Lung (tissue), 12 donors: Measurements from ENCODE around the gene RBM20. TPM values are rescaled to one million over a fixed set of nuclear protein-coding genes. Genes with fewer than 3 reads are reported as not detected.

ENCODE experiments used
- ATAC-seq: fragments of 200-7000 bp; cut with Tn5 transposase; one replicate; pipeline ENCODE4 v1.9.1; 2020; ENCODE audit warnings: moderate number of reproducible peaks; ENCODE audit not compliant: insufficient read depth, low FRiP score
- DNase-seq, 3 donors: peaks; one replicate each; pipeline ENCODE4 v3.0.0-alpha.2; 2013 to 2017
- H3K27ac ChIP-seq, 2 donors: one replicate each; pipeline ENCODE4 v1.5.1; 2013; ENCODE audit warnings: mild to moderate bottlenecking in 2 of 2, moderate library complexity in 2 of 2, control low read depth in 1 of 2, inconsistent platforms in 1 of 2, low read depth in 1 of 2, low read length in 1 of 2
- H3K27me3 ChIP-seq, 3 donors: one replicate each; pipeline ENCODE4 v1.5.1; 2013; ENCODE audit warnings: low read length in 2 of 3; ENCODE audit not compliant: control insufficient read depth in 3 of 3, insufficient read depth in 3 of 3
- H3K36me3 ChIP-seq, 4 donors: one replicate each; pipeline ENCODE4 v1.5.1; 2013; ENCODE audit warnings: low read length in 4 of 4, mild to moderate bottlenecking in 1 of 4, moderate library complexity in 1 of 4; ENCODE audit not compliant: control insufficient read depth in 4 of 4, insufficient read depth in 4 of 4
- H3K4me1 ChIP-seq, 5 donors: one replicate each; pipeline ENCODE4 v1.5.1; 2013; ENCODE audit warnings: low read length in 5 of 5, mild to moderate bottlenecking in 2 of 5, moderate library complexity in 1 of 5; ENCODE audit not compliant: control insufficient read depth in 5 of 5, insufficient read depth in 5 of 5
- H3K4me3 ChIP-seq: one replicate; pipeline ENCODE4 v1.5.1; 2013; ENCODE audit warnings: mild to moderate bottlenecking, control low read depth, moderate library complexity
- H3K9ac ChIP-seq, 2 donors: one replicate each; pipeline ENCODE4 v1.5.1; 2013; ENCODE audit warnings: low read length in 2 of 2, control low read depth in 1 of 2; ENCODE audit not compliant: insufficient read depth in 1 of 2
- H3K9me3 ChIP-seq, 4 donors: one replicate each; pipeline ENCODE4 v1.5.1; 2013; ENCODE audit warnings: low read length in 3 of 4, mild to moderate bottlenecking in 1 of 4, moderate library complexity in 1 of 4; ENCODE audit not compliant: control insufficient read depth in 4 of 4, insufficient read depth in 3 of 4
- CTCF ChIP-seq: IDR thresholded peaks from 2 replicates; pipeline ENCODE4 v1.5.1; 2012; ENCODE audit warnings: mild to moderate bottlenecking; ENCODE audit errors: control extremely low read depth, extremely low read depth
- WGBS, 2 donors: extraction: QIAGEN DNeasy Blood & Tissue Kit; methylation state at CpG; one replicate each; pipeline ENCODE4 v1.1.7; 2013; 5-methylcytosine and 5-hydroxymethylcytosine counted together
- polyA plus RNA-seq, 2 donors: library from polyadenylated mRNA; stranded (reverse); fragments of 200-250 nt; gene quantifications; one replicate each; pipeline ENCODE4 v1.2.1, GENCODE V29; 2013
- total RNA-seq, 2 donors: library from RNA; depleted of rRNA in 1 of 2; stranded (reverse); fragments of >200 nt in 1 of 2; gene quantifications; one replicate each; pipeline ENCODE4 v1.2.1, GENCODE V29; 2014 to 2021
- donor health status: control.
- donor health status: control.
- donor health status: Bipolar disorder and iron deficiency.
- donor health status: healthy.
- donor health status: DM: yes; HTN: yes; CAD: no.

Gene RBM20
- total and polyA plus RNA-seq, 4 donors: 0.25 to 3.3 (median 0.66) TPM

GRCh38 chr10:110644598-110645462, 694 bp downstream of the RBM20 start:
- no peak for TF ChIP-seq CTCF
- Histone ChIP-seq H3K4me1 (peaks cover 0 to 14% (median 9%) of the 10 kb centered on the region in 5 donors), H3K27ac (peak overlapping the region in 1 of 2 donors; percentile 94), H3K36me3 (no peaks in the 10 kb centered on the region), H3K27me3 (peaks cover 4 to 77% (median 65%) of the 10 kb centered on the region in 3 donors), H3K9me3 (peaks cover 0 to 2% (median 0%) of the 10 kb centered on the region in 4 donors), H3K9ac (no peak overlapping the region), H3K4me3 (no peak overlapping the region)
- peak in 1 of 3 donors; percentile 23 for DNase-seq
- ATAC-seq: no peak
- WGBS, 2 donors: 22 to 30% methylated on average over 29 to 31 of the region's 31 CpGs

GRCh38 chr10:110646417-110647135, 2.4 kb downstream of the RBM20 start:
- peaks cover 0 to 16% (median 10%) of the 10 kb centered on the region in 5 donors for H3K4me1 ChIP-seq
- no peak overlapping the region for H3K4me3 ChIP-seq
- no peak for DNase-seq
- no peaks in the 10 kb centered on the region for H3K36me3 ChIP-seq
- 73 to 75% methylated on average over 13 of the region's 13 CpGs for WGBS, 2 donors
- peak overlapping the region in 1 of 2 donors; percentile 94 for H3K27ac ChIP-seq
- no peak overlapping the region for H3K9ac ChIP-seq
- no peak for TF ChIP-seq CTCF
- H3K27me3 ChIP-seq: peaks cover 4 to 80% (median 59%) of the 10 kb centered on the region in 3 donors
- peaks cover 0 to 3% (median 0%) of the 10 kb centered on the region in 4 donors for H3K9me3 ChIP-seq
- no peak for ATAC-seq

GRCh38 chr10:110647136-110647430, 2.9 kb downstream of the RBM20 start:
- no peak overlapping the region for H3K9ac ChIP-seq
- TF ChIP-seq CTCF: no peak
- DNase-seq (no peak), ATAC-seq (no peak)
- peaks cover 4 to 75% (median 54%) of the 10 kb centered on the region in 3 donors for H3K27me3 ChIP-seq
- WGBS, 2 donors: 51 to 71% methylated on average over 3 of the region's 3 CpGs
- H3K36me3 ChIP-seq: no peaks in the 10 kb centered on the region
- peaks cover 0 to 18% (median 10%) of the 10 kb centered on the region in 5 donors for H3K4me1 ChIP-seq
- no peak overlapping the region for H3K4me3 ChIP-seq
- no peak overlapping the region for H3K27ac ChIP-seq
- peaks cover 0 to 3% (median 0%) of the 10 kb centered on the region in 4 donors for H3K9me3 ChIP-seq
